Panc1 (cell line): Measurements from ENCODE around the gene SYNRG. TPM values are rescaled to one million over a fixed set of nuclear protein-coding genes. Genes with fewer than 3 reads are reported as not detected.

ENCODE experiments used
- ATAC-seq: fragments of 200-7000 bp; cut with Tn5 transposase; 2 replicates; pipeline ENCODE4 v1.9.1; 2020; ENCODE audit warnings: mild to moderate bottlenecking, moderate library complexity
- BruUV-seq: library from RNA; stranded (reverse); fragments of 400-500 nt; replicated peaks from 2 replicates; lab custom pipeline; 2021; lab: Mats Ljungman, UMichigan
- CTCF ChIA-PET: fragments of 300-600 bp; sonication (Branson Sonifier 250); formaldehyde crosslinking; loops from one replicate; lab custom pipeline; 2022; ENCODE audit warnings: antibody characterized with exemption; lab: Charles Lee
- POLR2A ChIA-PET: fragments of 300-600 bp; sonication (Branson Sonifier 250); formaldehyde crosslinking; loops from one replicate; lab custom pipeline; 2022; ENCODE audit warnings: antibody characterized with exemption; lab: Charles Lee
- DNase-seq: peaks from one replicate; pipeline ENCODE4 v3.0.0-alpha.2; 2010; ENCODE audit warnings: low read depth, low spot score
- H3K27ac ChIP-seq: 2 replicates; pipeline ENCODE4 v1.5.1; 2011; ENCODE audit warnings: mild to moderate bottlenecking, low read length, inconsistent platforms
- H3K27me3 ChIP-seq: fragments of 200-500 bp; sonication (Bioruptor generic); 2 replicates; pipeline ENCODE4 v1.6.0; 2014; ENCODE audit warnings: low read length, inconsistent platforms; ENCODE audit not compliant: control insufficient read depth, insufficient read depth
- H3K36me3 ChIP-seq: fragments of 200-500 bp; sonication (Bioruptor generic); 2 replicates; pipeline ENCODE4 v1.5.1; 2014; ENCODE audit warnings: inconsistent platforms, mild to moderate bottlenecking, low read length, moderate library complexity; ENCODE audit not compliant: control insufficient read depth, insufficient read depth
- H3K4me1 ChIP-seq: 2 replicates; pipeline ENCODE4 v1.5.1; 2011; ENCODE audit warnings: inconsistent platforms, mild to moderate bottlenecking, low read length, moderate library complexity; ENCODE audit not compliant: control insufficient read depth, insufficient read depth
- H3K4me3 ChIP-seq, 2 experiments: 2 replicates each; pipeline ENCODE4 v1.5.1; 2011 to 2012; ENCODE audit warnings: low read depth in 2 of 2, low read length in 2 of 2, mild to moderate bottlenecking in 2 of 2, inconsistent platforms in 1 of 2, moderate library complexity in 1 of 2
- H3K9me3 ChIP-seq: fragments of 200-500 bp; sonication (Bioruptor generic); 2 replicates; pipeline ENCODE4 v1.5.1; 2014; ENCODE audit warnings: low read depth, mild to moderate bottlenecking, inconsistent platforms, low read length, moderate library complexity; ENCODE audit not compliant: control insufficient read depth, insufficient read depth
- POLR2AphosphoS5 ChIP-seq: IDR thresholded peaks from 2 replicates; pipeline ENCODE4 v1.6.1; 2012; ENCODE audit warnings: mild to moderate bottlenecking, low read depth, low read length, moderate library complexity
- REST ChIP-seq, 2 experiments: IDR thresholded peaks; 2 replicates each; pipeline ENCODE4 v1.6.1; 2011 to 2012; ENCODE audit warnings: low read depth in 2 of 2, control low read depth in 1 of 2, low read length in 1 of 2, mild to moderate bottlenecking in 1 of 2, moderate library complexity in 1 of 2; ENCODE audit not compliant: insufficient read depth in 1 of 2
- SIN3A ChIP-seq: IDR thresholded peaks from 2 replicates; pipeline ENCODE4 v1.6.1; 2012; ENCODE audit warnings: low read depth, mild to moderate bottlenecking, low read length, moderate library complexity, borderline replicate concordance; ENCODE audit not compliant: insufficient read depth
- TCF7L2 ChIP-seq: IDR thresholded peaks from 2 replicates; pipeline ENCODE4 v1.6.1; 2011; ENCODE audit warnings: mild to moderate bottlenecking, low read depth, low read length, inconsistent platforms
- in situ Hi-C: cut with HindIII; loops from 2 replicates; pipeline ENCODE4 v1.10.0; 2016; ENCODE audit warnings: low sequenced_read_pairs, low pct_unique_long_range_greater_than_20kb
- intact Hi-C: fragments of 100-400 bp; cut with micrococcal nuclease; formaldehyde crosslinking; loops from one replicate; pipeline ENCODE4 v1.10.0; 2022; ENCODE audit not compliant: unreplicated experiment
- total RNA-seq: library from RNA; stranded (reverse); gene quantifications from one replicate; pipeline ENCODE4 v1.2.1, GENCODE V29; 2021; ENCODE audit not compliant: unreplicated experiment
- TF ChIP-seq, protein P1 (sequence below): fragments of 450-650 bp; IDR thresholded peaks from 2 replicates; pipeline ENCODE4 v1.5.1; 2017; ENCODE audit warnings: mild to moderate bottlenecking

Gene SYNRG
- total RNA-seq, 1 experiment from 2014 or later: 30.8 TPM

DNA sequence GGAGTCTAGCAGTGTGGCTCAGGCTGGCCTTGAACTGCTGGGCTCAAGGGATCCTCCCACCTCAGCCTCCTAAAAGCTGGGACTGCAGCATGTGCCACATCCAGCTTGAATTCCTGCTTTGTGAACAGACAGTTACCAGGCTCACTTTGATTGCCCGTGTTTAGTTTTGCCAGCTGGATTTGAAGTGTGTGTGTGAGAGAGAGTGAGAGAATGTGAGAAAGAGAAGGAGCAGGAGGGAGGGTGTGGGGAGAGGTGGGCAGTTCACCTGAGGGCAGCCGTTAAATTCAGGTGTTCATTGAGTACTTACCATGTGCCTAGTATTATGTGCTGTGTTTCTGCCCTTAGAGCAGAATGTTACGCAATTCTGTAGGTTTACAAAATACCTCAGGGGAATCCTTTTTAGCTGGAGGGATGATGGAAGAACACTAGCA lies 114.8 kb downstream of the SYNRG start:
- no peaks in the 10 kb centered on the region for H3K9me3 ChIP-seq
- peaks cover 22% of the 10 kb centered on the region for H3K4me1 ChIP-seq
- peak overlapping the region; percentile 21; the same call in 1 of the 2 replicates for H3K27ac ChIP-seq
- ChIA-PET POLR2A (interaction anchor here (0.6 kb wide), 2 partner anchors 12 to 21 kb away, joined by 3 read pairs; no protein-coding TSS in a partner anchor), CTCF (no interaction called here)
- DNase-seq: no peak
- H3K27me3 ChIP-seq: no peaks in the 10 kb centered on the region
- intact Hi-C loops: no loop called here
- in situ Hi-C loops: no loop called here
- no peak overlapping the region for H3K4me3 ChIP-seq
- TF ChIP-seq POLR2AphosphoS5 (no peak), TCF7L2 (no peak), REST (IDR thresholded peaks at IDR 0.05; ENCODE audit: insufficient read depth in 1 of 2, low read depth in 2 of 2, low read length in 1 of 2) (no peak), SIN3A (no peak)
- TF ChIP-seq, protein P1, sequence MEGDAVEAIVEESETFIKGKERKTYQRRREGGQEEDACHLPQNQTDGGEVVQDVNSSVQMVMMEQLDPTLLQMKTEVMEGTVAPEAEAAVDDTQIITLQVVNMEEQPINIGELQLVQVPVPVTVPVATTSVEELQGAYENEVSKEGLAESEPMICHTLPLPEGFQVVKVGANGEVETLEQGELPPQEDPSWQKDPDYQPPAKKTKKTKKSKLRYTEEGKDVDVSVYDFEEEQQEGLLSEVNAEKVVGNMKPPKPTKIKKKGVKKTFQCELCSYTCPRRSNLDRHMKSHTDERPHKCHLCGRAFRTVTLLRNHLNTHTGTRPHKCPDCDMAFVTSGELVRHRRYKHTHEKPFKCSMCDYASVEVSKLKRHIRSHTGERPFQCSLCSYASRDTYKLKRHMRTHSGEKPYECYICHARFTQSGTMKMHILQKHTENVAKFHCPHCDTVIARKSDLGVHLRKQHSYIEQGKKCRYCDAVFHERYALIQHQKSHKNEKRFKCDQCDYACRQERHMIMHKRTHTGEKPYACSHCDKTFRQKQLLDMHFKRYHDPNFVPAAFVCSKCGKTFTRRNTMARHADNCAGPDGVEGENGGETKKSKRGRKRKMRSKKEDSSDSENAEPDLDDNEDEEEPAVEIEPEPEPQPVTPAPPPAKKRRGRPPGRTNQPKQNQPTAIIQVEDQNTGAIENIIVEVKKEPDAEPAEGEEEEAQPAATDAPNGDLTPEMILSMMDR: no peak
- H3K36me3 ChIP-seq: no peaks in the 10 kb centered on the region
- BruUV-seq: no TSS peak
- no peak for ATAC-seq

GRCh38 chr17:37493249-37494027 lies 115.8 kb downstream of the SYNRG start:
- no peaks in the 10 kb centered on the region for H3K9me3 ChIP-seq
- intact Hi-C loops: no loop called here
- no TSS peak for BruUV-seq
- TF ChIP-seq TCF7L2 (no peak), POLR2AphosphoS5 (no peak), REST (IDR thresholded peaks at IDR 0.05; ENCODE audit: insufficient read depth in 1 of 2, low read depth in 2 of 2, low read length in 1 of 2) (no peak), SIN3A (no peak)
- TF ChIP-seq, protein P1: no peak
- no peak overlapping the region for H3K27ac ChIP-seq
- H3K36me3 ChIP-seq: no peaks in the 10 kb centered on the region
- no peaks in the 10 kb centered on the region for H3K27me3 ChIP-seq
- ChIA-PET POLR2A (no interaction called here), CTCF (no interaction called here)
- no peak for ATAC-seq
- in situ Hi-C loops: no loop called here
- peaks cover 22% of the 10 kb centered on the region for H3K4me1 ChIP-seq
- no peak for DNase-seq
- no peak overlapping the region for H3K4me3 ChIP-seq
